A673 (cell line): ENCODE data around the gene FUT4. TPM values are rescaled to one million over a fixed set of nuclear protein-coding genes. Genes with fewer than 3 reads are reported as not detected.

Experiments used
- BruUV-seq: library from RNA; stranded (reverse); fragments of 400-500 nt; replicated peaks from 2 replicates; lab custom pipeline; 2021; lab: Mats Ljungman, UMichigan
- CTCF ChIA-PET: fragments of 300-600 bp; sonication (Branson Sonifier 250); formaldehyde crosslinking; loops from one replicate; lab custom pipeline; 2022; ENCODE audit warnings: antibody characterized with exemption; lab: Charles Lee
- POLR2A ChIA-PET: fragments of 300-600 bp; sonication (Branson Sonifier 250); formaldehyde crosslinking; loops from one replicate; lab custom pipeline; 2022; ENCODE audit warnings: antibody characterized with exemption; ENCODE audit not compliant: low non-redundant PET; lab: Charles Lee
- DNase-seq: peaks from one replicate; pipeline ENCODE4 v3.0.0-alpha.2; 2015; ENCODE audit warnings: low spot score
- H3K27ac ChIP-seq: fragments of 200-600 bp; sonication (generic); 2 replicates; pipeline ENCODE4 v1.5.1; 2016; ENCODE audit warnings: mixed run types, low read depth, mild to moderate bottlenecking, mixed read lengths, antibody characterized with exemption, low read length; ENCODE audit not compliant: poor library complexity, severe bottlenecking
- H3K27me3 ChIP-seq: fragments of 200-600 bp; sonication (generic); replicated peaks from 2 replicates; pipeline ENCODE4 v1.6.1; 2017; ENCODE audit warnings: mixed run types, low read depth, mild to moderate bottlenecking, mixed read lengths, antibody characterized with exemption, low read length; ENCODE audit not compliant: insufficient read depth, poor library complexity
- H3K36me3 ChIP-seq: fragments of 200-600 bp; sonication (generic); 2 replicates; pipeline ENCODE4 v1.6.1; 2016; ENCODE audit warnings: mixed run types, mild to moderate bottlenecking, mixed read lengths, antibody characterized with exemption, low read length; ENCODE audit not compliant: insufficient read depth, poor library complexity, severe bottlenecking
- H3K4me1 ChIP-seq: fragments of 200-600 bp; sonication (generic); 2 replicates; pipeline ENCODE4 v1.6.1; 2017; ENCODE audit warnings: mixed run types, mild to moderate bottlenecking, mixed read lengths, antibody characterized with exemption, low read length; ENCODE audit not compliant: insufficient read depth, poor library complexity, severe bottlenecking
- H3K4me3 ChIP-seq: fragments of 200-600 bp; sonication (generic); 2 replicates; pipeline ENCODE4 v1.5.1; 2016; ENCODE audit warnings: low read depth, mixed run types, mild to moderate bottlenecking, mixed read lengths, low read length; ENCODE audit not compliant: poor library complexity, severe bottlenecking
- H3K9me3 ChIP-seq: fragments of 200-600 bp; sonication (generic); 2 replicates; pipeline ENCODE4 v1.6.1; 2016; ENCODE audit warnings: mixed run types, low read depth, mild to moderate bottlenecking, mixed read lengths, antibody characterized with exemption, low read length; ENCODE audit not compliant: poor library complexity, severe bottlenecking
- EZH2 ChIP-seq: fragments of 200-600 bp; sonication (generic); IDR thresholded peaks from 2 replicates; pipeline ENCODE4 v1.6.1; 2017; ENCODE audit warnings: borderline replicate concordance, low read depth, mild to moderate bottlenecking, mixed read lengths, antibody characterized with exemption, low read length; ENCODE audit not compliant: poor library complexity, severe bottlenecking
- intact Hi-C: fragments of 100-400 bp; cut with micrococcal nuclease; formaldehyde crosslinking; loops from one replicate; pipeline ENCODE4 v1.10.0; 2022; ENCODE audit not compliant: unreplicated experiment
- total RNA-seq: library from RNA; stranded (reverse); gene quantifications from 2 replicates; pipeline ENCODE4 v1.2.3, GENCODE V29; 2021
- TF ChIP-seq, protein P1 (sequence below): fragments of 300-800, 200-600 bp; sonication (generic); conservative IDR thresholded peaks from 2 replicates; pipeline ENCODE4 v1.5.1; 2017; ENCODE audit warnings: low read depth, mild to moderate bottlenecking, antibody characterized with exemption, low read length, moderate library complexity, mixed read lengths

FUT4 gene
- total RNA-seq, 1 experiment from 2014 or later = 7.7 TPM

DNA sequence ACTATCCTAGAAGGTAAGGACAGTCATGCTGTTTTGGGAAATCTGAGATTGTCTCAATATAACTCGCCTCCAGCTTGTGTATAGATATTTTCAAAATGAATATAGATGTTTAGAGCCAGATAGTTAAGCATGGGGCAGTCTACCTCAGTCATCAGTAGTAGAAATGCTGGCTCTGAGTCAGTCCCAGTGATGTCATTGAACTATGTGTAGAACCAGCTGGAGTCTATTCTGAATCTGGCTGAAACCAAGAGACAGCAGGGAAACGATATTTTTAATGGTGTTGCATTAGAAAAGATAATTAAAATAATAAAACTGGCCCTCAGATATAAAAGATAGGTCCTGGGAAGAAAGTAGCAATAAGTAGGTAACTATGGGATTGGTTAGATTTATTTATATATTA is 49.3 kb downstream of the FUT4 start:
- CTCF ChIA-PET = no interaction called here
- no peaks in the 10 kb centered on the region for H3K27me3 ChIP-seq
- TF ChIP-seq, protein P1, sequence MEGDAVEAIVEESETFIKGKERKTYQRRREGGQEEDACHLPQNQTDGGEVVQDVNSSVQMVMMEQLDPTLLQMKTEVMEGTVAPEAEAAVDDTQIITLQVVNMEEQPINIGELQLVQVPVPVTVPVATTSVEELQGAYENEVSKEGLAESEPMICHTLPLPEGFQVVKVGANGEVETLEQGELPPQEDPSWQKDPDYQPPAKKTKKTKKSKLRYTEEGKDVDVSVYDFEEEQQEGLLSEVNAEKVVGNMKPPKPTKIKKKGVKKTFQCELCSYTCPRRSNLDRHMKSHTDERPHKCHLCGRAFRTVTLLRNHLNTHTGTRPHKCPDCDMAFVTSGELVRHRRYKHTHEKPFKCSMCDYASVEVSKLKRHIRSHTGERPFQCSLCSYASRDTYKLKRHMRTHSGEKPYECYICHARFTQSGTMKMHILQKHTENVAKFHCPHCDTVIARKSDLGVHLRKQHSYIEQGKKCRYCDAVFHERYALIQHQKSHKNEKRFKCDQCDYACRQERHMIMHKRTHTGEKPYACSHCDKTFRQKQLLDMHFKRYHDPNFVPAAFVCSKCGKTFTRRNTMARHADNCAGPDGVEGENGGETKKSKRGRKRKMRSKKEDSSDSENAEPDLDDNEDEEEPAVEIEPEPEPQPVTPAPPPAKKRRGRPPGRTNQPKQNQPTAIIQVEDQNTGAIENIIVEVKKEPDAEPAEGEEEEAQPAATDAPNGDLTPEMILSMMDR = no peak
- TF ChIP-seq EZH2 = no peak
- H3K4me3 ChIP-seq = no peak overlapping the region
- H3K27ac ChIP-seq = no peak overlapping the region
- POLR2A ChIA-PET = no interaction called here
- no peaks in the 10 kb centered on the region for H3K36me3 ChIP-seq
- no peaks in the 10 kb centered on the region for H3K4me1 ChIP-seq
- BruUV-seq = no TSS peak
- DNase-seq = no peak
- H3K9me3 ChIP-seq = no peaks in the 10 kb centered on the region
- intact Hi-C loops = no loop called here

DNA sequence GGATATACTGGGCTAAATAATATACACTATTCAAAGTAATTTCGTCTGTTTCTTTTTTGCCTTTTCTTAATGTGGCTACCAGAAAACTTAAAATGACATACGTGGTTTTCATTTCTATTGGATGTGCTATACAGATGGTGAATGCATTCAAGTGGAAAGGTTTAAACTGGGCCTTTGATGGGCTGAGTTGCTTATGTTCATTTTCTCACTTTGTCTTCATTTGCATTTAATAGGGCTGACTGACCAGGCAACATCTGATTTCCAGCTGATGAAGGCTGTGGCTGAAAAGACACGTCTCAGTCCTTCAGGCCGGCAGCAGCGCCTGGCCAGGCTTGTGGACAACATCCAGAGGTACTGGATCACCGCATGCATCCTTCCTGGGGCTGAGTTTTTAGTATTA is 51.4 kb downstream of the FUT4 start:
- H3K4me1 ChIP-seq = no peaks in the 10 kb centered on the region
- intact Hi-C loops = no loop called here
- ChIA-PET CTCF (no interaction called here), POLR2A (no interaction called here)
- no peaks in the 10 kb centered on the region for H3K27me3 ChIP-seq
- TF ChIP-seq, protein P1 = no peak
- no peak for TF ChIP-seq EZH2
- no peaks in the 10 kb centered on the region for H3K9me3 ChIP-seq
- no peak for DNase-seq
- H3K36me3 ChIP-seq = no peaks in the 10 kb centered on the region
- H3K4me3 ChIP-seq = no peak overlapping the region
- H3K27ac ChIP-seq = no peak overlapping the region
- no TSS peak for BruUV-seq

DNA sequence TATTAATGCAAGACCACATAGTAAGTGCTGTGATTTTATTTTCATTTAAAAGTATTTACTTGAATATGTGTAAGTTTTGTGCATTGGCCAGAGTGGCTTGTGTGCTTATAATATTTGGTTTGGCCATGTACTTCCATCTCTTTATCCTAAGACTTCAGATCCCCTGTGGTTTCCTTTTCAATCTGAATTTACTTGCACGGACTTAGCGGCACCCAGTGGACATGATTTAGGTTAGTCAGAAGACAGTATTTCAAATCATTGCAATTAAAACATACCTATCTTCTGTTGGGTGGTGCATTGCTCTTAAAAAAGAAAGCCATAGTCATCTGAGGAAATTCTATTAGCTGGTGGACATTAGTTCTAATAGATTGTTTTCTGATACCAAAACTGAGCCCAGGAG is 54.2 kb downstream of the FUT4 start:
- Histone ChIP-seq H3K4me1 (peaks cover 6% of the 10 kb centered on the region), H3K27me3 (no peaks in the 10 kb centered on the region), H3K36me3 (no peaks in the 10 kb centered on the region), H3K9me3 (no peaks in the 10 kb centered on the region), H3K4me3 (no peak overlapping the region), H3K27ac (no peak overlapping the region)
- CTCF ChIA-PET = no interaction called here
- BruUV-seq = no TSS peak
- intact Hi-C loops = loop anchor here (2.0 kb wide), 1 partner anchor 77 kb away; no protein-coding TSS in a partner anchor
- TF ChIP-seq, protein P1 = peak; percentile 35; the same call in 1 of the 2 replicates
- TF ChIP-seq EZH2 = no peak
- POLR2A ChIA-PET = no interaction called here
- peak; percentile 47 for DNase-seq

Other genes with a start within 250 kb of the FUT4 start
- gene IZUMO1R, start 239.3 kb upstream of the FUT4 start, total RNA-seq = not detected in 2 replicates
- 0.06 TPM in 1 of 2 replicates, not detected in the other for gene GPR83, start 142.5 kb upstream of the FUT4 start, total RNA-seq
- gene MRE11, start 50.1 kb upstream of the FUT4 start, total RNA-seq = 42.6 and 44.7 TPM in 2 replicates
- 14.6 and 15.5 TPM in 2 replicates for gene ANKRD49, start 49.9 kb upstream of the FUT4 start, total RNA-seq
- gene C11orf97, start 31.5 kb upstream of the FUT4 start, total RNA-seq = not detected in 2 replicates
- 1.6 and 2.5 TPM in 2 replicates for gene PIWIL4, start 23.4 kb downstream of the FUT4 start, total RNA-seq
- gene AMOTL1, start 224.4 kb downstream of the FUT4 start, total RNA-seq = 67.8 and 68.5 TPM in 2 replicates